ENCODE measurements around the gene MON1A. TPM values are rescaled to one million over a fixed set of nuclear protein-coding genes. Genes with fewer than 3 reads are reported as not detected.

MON1A gene
- total and polyA plus RNA-seq, 10 donors: 3.4 to 9.3 (median 6.8) TPM

DNA sequence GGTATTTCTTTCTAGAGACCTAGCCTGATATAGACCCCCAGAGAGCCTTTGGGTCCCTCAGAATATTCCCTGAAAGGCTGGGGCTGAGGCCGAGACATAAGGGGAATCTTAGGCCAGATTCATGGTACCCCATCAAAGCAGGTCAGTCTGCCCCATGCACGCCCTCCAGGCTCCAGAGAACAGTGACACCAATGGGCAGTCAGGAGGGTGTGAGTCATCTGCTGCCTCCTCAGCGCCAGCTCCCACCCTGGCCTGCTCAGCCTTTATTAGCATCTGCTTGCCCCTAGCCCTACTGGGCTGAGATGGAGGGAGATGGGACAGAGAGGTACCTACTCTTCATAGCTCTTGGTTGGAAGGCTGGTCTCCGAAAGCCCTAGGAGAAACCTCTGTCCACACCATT lies 45.6 kb downstream of the MON1A start:
- TF ChIP-seq POLR2A (IDR thresholded peaks at IDR 0.05) (no peak), POLR2AphosphoS5 (IDR thresholded peaks at IDR 0.05) (no peak)
- TF ChIP-seq, protein P1, sequence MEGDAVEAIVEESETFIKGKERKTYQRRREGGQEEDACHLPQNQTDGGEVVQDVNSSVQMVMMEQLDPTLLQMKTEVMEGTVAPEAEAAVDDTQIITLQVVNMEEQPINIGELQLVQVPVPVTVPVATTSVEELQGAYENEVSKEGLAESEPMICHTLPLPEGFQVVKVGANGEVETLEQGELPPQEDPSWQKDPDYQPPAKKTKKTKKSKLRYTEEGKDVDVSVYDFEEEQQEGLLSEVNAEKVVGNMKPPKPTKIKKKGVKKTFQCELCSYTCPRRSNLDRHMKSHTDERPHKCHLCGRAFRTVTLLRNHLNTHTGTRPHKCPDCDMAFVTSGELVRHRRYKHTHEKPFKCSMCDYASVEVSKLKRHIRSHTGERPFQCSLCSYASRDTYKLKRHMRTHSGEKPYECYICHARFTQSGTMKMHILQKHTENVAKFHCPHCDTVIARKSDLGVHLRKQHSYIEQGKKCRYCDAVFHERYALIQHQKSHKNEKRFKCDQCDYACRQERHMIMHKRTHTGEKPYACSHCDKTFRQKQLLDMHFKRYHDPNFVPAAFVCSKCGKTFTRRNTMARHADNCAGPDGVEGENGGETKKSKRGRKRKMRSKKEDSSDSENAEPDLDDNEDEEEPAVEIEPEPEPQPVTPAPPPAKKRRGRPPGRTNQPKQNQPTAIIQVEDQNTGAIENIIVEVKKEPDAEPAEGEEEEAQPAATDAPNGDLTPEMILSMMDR (IDR thresholded peaks at IDR 0.05 in 8 of 11, conservative IDR thresholded peaks at IDR 0.05 in 3 of 11): no peak
- intact Hi-C loops (cut with DNase I; ENCODE audit: low total_unique reads): no loop called here
- DNase-seq: no peak
- peaks cover 0 to 12% (median 0%) of the 10 kb centered on the region in 7 donors for H3K27me3 ChIP-seq (replicated peaks in 1 of 7)
- no peaks in the 10 kb centered on the region for H3K9me3 ChIP-seq
- no peaks in the 10 kb centered on the region for H3K36me3 ChIP-seq
- H3K27ac ChIP-seq: no peak overlapping the region
- no peaks in the 10 kb centered on the region for H3K4me1 ChIP-seq
- WGBS, 5 donors: 84 to 96% (median 92%) methylated on average over 3 to 4 of the region's 4 CpGs
- no peak overlapping the region for H3K4me3 ChIP-seq

DNA sequence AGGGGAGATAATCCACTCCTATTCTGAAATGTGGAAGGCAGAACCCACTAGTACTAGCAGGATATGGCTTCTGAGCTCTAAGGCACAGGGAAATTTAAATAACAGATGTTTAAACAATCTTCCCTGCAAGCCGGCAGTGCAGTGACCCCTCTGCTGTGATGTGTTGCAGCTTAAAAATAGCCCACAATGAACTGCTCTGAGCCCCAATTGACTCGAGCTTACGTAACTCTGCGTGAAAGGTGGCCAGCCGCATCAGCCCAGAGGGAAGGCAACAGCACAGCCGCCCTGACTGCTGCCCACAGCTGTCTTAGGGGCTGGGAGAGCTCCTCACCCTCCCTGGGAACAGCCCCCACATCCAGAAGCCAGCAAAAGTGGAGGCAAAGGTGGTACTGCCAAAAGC lies 47.4 kb downstream of the MON1A start:
- no peaks in the 10 kb centered on the region for H3K9me3 ChIP-seq
- 29 to 47% (median 31%) methylated on average over 6 of the region's 6 CpGs for WGBS, 5 donors
- TF ChIP-seq POLR2AphosphoS5 (IDR thresholded peaks at IDR 0.05) (no peak), POLR2A (IDR thresholded peaks at IDR 0.05) (no peak)
- TF ChIP-seq, protein P1 (IDR thresholded peaks at IDR 0.05 in 8 of 11, conservative IDR thresholded peaks at IDR 0.05 in 3 of 11): no peak
- no peaks in the 10 kb centered on the region for H3K4me1 ChIP-seq
- H3K27ac ChIP-seq: no peak overlapping the region
- H3K4me3 ChIP-seq: no peak overlapping the region
- no peaks in the 10 kb centered on the region for H3K36me3 ChIP-seq
- H3K27me3 ChIP-seq (replicated peaks in 1 of 7): peaks cover 0 to 12% (median 0%) of the 10 kb centered on the region in 7 donors
- no peak for DNase-seq
- intact Hi-C loops (cut with DNase I; ENCODE audit: low total_unique reads): no loop called here

DNA sequence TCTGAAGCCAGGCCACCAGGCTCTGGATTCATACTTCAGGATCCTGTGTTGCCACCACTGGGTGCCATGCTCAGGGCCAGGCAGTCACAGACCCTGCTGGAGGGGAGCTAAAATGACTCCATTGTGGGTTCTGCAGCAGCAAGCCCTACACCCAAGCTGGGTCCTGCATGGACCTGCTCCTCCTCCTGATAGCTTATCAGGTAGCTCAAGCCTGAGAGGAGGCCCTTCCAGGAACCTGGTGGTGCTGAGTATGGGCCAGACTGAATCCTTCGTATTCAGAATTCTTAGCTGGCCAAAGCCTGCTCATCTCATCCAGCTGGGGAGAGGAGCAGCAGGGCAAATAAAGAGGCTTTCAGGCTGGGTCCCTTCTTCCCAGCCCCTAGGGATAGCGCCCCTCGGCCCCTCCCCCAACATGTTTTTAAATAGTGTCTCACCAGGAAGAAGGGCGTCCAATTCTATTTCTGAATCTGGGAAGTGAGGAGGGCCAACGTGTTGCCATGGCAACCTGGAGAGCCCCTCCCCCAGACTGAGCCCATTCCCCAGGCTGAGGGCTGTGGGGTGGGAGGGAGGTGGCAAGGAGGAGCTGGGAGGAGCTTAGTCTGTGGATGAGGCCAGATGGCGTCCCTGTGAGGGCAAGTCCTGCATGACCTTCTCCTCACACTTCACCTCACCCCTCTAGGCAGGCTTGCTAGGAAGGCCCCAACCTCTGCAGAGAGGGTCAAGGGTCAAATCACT lies 48.9 kb downstream of the MON1A start:
- no peak for DNase-seq
- no peaks in the 10 kb centered on the region for H3K4me1 ChIP-seq
- no peak for TF ChIP-seq POLR2AphosphoS5 (IDR thresholded peaks at IDR 0.05)
- WGBS, 5 donors: 45 to 53% (median 47%) methylated on average over 5 to 6 of the region's 6 CpGs
- H3K9me3 ChIP-seq: no peaks in the 10 kb centered on the region
- H3K4me3 ChIP-seq: no peak overlapping the region
- peaks cover 0 to 12% (median 0%) of the 10 kb centered on the region in 7 donors for H3K27me3 ChIP-seq (replicated peaks in 1 of 7)
- H3K36me3 ChIP-seq: no peaks in the 10 kb centered on the region
- intact Hi-C loops (cut with DNase I; ENCODE audit: low total_unique reads): no loop called here
- no peak overlapping the region for H3K27ac ChIP-seq

DNA sequence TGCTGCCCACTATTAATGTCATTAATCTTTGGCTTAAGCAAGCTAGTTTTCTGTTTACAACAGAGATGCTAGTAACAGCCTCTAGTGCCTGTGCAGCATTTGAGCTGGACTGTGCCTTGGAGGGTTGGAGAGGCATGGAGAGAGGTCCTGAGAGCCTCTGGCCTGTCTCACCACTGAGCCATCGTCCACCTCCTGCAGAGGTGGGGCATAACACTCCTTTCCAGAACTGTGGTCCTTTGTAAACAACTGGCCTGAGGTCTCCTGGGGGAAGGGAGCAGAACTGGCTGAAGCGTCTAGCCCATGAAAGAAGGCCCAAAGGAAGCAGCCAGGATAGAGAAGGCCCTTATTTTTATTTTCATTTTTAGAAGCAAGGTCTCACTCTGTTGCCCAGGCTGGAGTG lies 49.9 kb downstream of the MON1A start:
- no peak overlapping the region for H3K4me3 ChIP-seq
- WGBS, 5 donors: 56 to 86% (median 72%) methylated on average over 2 of the region's 2 CpGs
- intact Hi-C loops (cut with DNase I; ENCODE audit: low total_unique reads): no loop called here

DNA sequence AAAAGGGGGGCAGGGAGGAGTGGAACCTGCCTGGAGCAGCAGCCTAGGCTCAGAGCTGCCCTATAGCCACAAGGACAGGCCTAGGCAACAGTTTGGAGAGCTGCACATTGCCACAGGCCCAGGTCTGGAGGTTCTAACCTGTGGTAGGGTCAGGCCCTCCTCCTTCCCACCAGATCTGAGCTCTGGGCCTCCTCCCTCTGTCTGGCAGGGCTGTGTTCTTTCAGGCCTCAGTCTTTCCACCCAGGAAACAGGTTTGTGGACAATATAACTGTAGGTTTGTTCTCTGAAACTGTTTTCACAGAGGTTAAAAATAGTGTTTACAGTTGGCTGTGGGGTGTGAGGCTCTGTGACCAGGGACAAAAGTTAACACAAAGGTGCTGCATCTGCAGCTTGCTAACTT lies 50.9 kb downstream of the MON1A start:
- H3K27me3 ChIP-seq (replicated peaks in 1 of 7): peaks cover 0 to 12% (median 0%) of the 10 kb centered on the region in 7 donors
- H3K4me1 ChIP-seq: no peaks in the 10 kb centered on the region
- DNase-seq: no peak
- TF ChIP-seq POLR2A (IDR thresholded peaks at IDR 0.05) (no peak), POLR2AphosphoS5 (IDR thresholded peaks at IDR 0.05) (no peak)
- TF ChIP-seq, protein P1 (IDR thresholded peaks at IDR 0.05 in 8 of 11, conservative IDR thresholded peaks at IDR 0.05 in 3 of 11): no peak
- no peaks in the 10 kb centered on the region for H3K9me3 ChIP-seq
- no peak overlapping the region for H3K4me3 ChIP-seq
- intact Hi-C loops (cut with DNase I; ENCODE audit: low total_unique reads): no loop called here
- no peak overlapping the region for H3K27ac ChIP-seq
- no peaks in the 10 kb centered on the region for H3K36me3 ChIP-seq

More for the DNA sequence above, 49.9 kb downstream of the MON1A start:
- Histone ChIP-seq H3K27me3 (replicated peaks in 1 of 7) (peaks cover 0 to 12% (median 0%) of the 10 kb centered on the region in 7 donors), H3K9me3 (no peaks in the 10 kb centered on the region), H3K27ac (no peak overlapping the region), H3K4me1 (no peaks in the 10 kb centered on the region), H3K36me3 (no peaks in the 10 kb centered on the region)
- TF ChIP-seq POLR2AphosphoS5 (IDR thresholded peaks at IDR 0.05): no peak
- DNase-seq: no peak
